Lower lobe of right lung (tissue), 2 donors: ENCODE results near the gene SH3GL2. TPM values are rescaled to one million over a fixed set of nuclear protein-coding genes. Genes with fewer than 3 reads are reported as not detected.

Experiments
- ATAC-seq, 2 donors: fragments of 200-7000 bp; cut with Tn5 transposase; one replicate each; pipeline ENCODE4 v1.9.1; 2020 to 2022; ENCODE audit warnings: mild to moderate bottlenecking in 2 of 2, moderate library complexity in 2 of 2
- DNase-seq: peaks from one replicate; pipeline ENCODE4 v3.0.0-alpha.2; 2020
- H3K27ac ChIP-seq: fragments of 200-600 bp; one replicate; pipeline ENCODE4 v1.8.0; 2022
- H3K27me3 ChIP-seq: fragments of 200-600 bp; one replicate; pipeline ENCODE4 v1.8.0; 2022; ENCODE audit warnings: low read depth
- H3K36me3 ChIP-seq: fragments of 200-600 bp; one replicate; pipeline ENCODE4 v1.8.0; 2022; ENCODE audit warnings: mild to moderate bottlenecking
- H3K4me1 ChIP-seq: fragments of 200-600 bp; one replicate; pipeline ENCODE4 v1.8.0; 2022
- H3K4me3 ChIP-seq: fragments of 200-600 bp; one replicate; pipeline ENCODE4 v1.8.0; 2022; ENCODE audit warnings: mild to moderate bottlenecking
- H3K9me3 ChIP-seq: fragments of 200-600 bp; one replicate; pipeline ENCODE4 v1.8.0; 2022
- CTCF ChIP-seq: fragments of 200-600 bp; IDR thresholded peaks from one replicate; pipeline ENCODE4 v1.8.0; 2022; ENCODE audit warnings: antibody characterized with exemption, mild to moderate bottlenecking
- intact Hi-C: fragments of 100-400 bp; cut with DNase I; formaldehyde crosslinking; loops from one replicate; pipeline ENCODE4 v1.11.0; 2022
- total RNA-seq: library from RNA; stranded (reverse); fragmentation: NEBNext Ultra II Directional; extraction: Animal tissue kit (Norgen Biotek cat#: 25700); gene quantifications from one replicate; pipeline ENCODE4 v1.2.1, GENCODE V29; 2021
- donor health status: DM: no; HTN: yes; CAD: no; lungs with severe emphysema.

Gene SH3GL2
- total RNA-seq, 1 donor from 2014 or later = 1.3 TPM

- Histone ChIP-seq H3K27ac (no peak overlapping the region), H3K27me3 (peaks cover 25% of the 10 kb centered on the region), H3K9me3 (no peaks in the 10 kb centered on the region), H3K4me3 (no peak overlapping the region), H3K36me3 (no peaks in the 10 kb centered on the region), H3K4me1 (no peaks in the 10 kb centered on the region)
- intact Hi-C loops = no loop called here
- TF ChIP-seq CTCF = no peak
- DNase-seq (no peak), ATAC-seq (no peak)
Observed at GRCh38 chr9:17574342-17574741, 4.5 kb upstream of the SH3GL2 start.

- intact Hi-C loops = no loop called here
- Histone ChIP-seq H3K9me3 (no peaks in the 10 kb centered on the region), H3K4me1 (peaks cover 3% of the 10 kb centered on the region), H3K27ac (no peak overlapping the region), H3K36me3 (no peaks in the 10 kb centered on the region), H3K27me3 (peaks cover 50% of the 10 kb centered on the region), H3K4me3 (peak overlapping the region; percentile 55)
- ATAC-seq (peak; percentile 27 to 60), DNase-seq (no peak)
- TF ChIP-seq CTCF = no peak
Observed at GRCh38 chr9:17578577-17578910, 322 bp upstream of the SH3GL2 start.

DNA sequence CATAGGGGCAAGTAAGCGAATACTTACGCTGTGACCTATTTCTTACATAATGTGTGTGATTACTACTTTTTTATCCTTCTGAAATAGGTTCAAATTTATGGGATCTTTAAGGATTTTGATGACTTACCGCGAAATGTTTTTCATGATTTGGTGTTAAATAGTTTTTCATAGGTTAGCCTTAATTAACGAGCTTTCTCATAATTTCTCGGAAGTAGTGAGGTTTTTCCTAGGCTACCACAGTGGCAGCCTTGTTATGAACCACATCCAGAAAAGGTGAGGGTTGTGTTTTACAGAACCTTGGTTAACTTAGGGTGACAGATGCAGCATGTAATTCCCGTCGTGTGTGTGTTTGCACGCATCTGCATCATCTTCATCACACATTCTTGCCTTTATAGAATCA lies 1.3 kb downstream of the SH3GL2 start:
- intact Hi-C loops = no loop called here

GRCh38 chr9:17587113-17587512 lies 8.2 kb downstream of the SH3GL2 start:
- Histone ChIP-seq H3K9me3 (no peaks in the 10 kb centered on the region), H3K4me3 (no peak overlapping the region), H3K36me3 (no peaks in the 10 kb centered on the region), H3K4me1 (no peaks in the 10 kb centered on the region), H3K27me3 (no peaks in the 10 kb centered on the region), H3K27ac (no peak overlapping the region)
- DNase-seq (no peak), ATAC-seq (no peak)
- intact Hi-C loops = no loop called here
- TF ChIP-seq CTCF = no peak

More for the DNA sequence above, 1.3 kb downstream of the SH3GL2 start:
- Histone ChIP-seq H3K9me3 (no peaks in the 10 kb centered on the region), H3K4me3 (no peak overlapping the region), H3K4me1 (peaks cover 3% of the 10 kb centered on the region), H3K27me3 (peaks cover 50% of the 10 kb centered on the region), H3K27ac (no peak overlapping the region), H3K36me3 (no peaks in the 10 kb centered on the region)
- no peak for ATAC-seq
- no peak for DNase-seq
- no peak for TF ChIP-seq CTCF

DNA sequence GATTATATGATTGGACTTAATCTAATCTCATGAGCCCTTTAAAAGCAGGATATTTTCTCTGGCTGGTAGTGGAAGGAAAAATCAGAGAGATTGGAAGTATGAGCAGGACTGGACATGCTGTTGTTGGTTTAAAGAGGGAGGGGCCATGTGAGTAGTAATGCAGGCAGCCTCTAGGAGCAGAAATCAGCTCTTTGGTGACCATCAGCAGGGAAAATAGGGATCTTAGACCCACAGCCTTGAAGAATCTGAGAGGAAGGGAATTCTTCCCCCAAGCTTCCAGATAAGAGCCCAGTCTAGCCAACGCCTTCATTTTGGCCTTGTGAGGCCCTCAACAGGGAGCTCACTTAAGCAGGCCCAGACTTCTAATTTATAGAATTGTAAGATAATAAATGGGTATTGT lies 9.5 kb downstream of the SH3GL2 start:
- H3K9me3 ChIP-seq = no peaks in the 10 kb centered on the region
- no peak for TF ChIP-seq CTCF
- no peaks in the 10 kb centered on the region for H3K4me1 ChIP-seq
- no peak overlapping the region for H3K27ac ChIP-seq
- ATAC-seq (no peak), DNase-seq (no peak)
- H3K4me3 ChIP-seq = no peak overlapping the region
- intact Hi-C loops = no loop called here
- no peaks in the 10 kb centered on the region for H3K36me3 ChIP-seq
- no peaks in the 10 kb centered on the region for H3K27me3 ChIP-seq

DNA sequence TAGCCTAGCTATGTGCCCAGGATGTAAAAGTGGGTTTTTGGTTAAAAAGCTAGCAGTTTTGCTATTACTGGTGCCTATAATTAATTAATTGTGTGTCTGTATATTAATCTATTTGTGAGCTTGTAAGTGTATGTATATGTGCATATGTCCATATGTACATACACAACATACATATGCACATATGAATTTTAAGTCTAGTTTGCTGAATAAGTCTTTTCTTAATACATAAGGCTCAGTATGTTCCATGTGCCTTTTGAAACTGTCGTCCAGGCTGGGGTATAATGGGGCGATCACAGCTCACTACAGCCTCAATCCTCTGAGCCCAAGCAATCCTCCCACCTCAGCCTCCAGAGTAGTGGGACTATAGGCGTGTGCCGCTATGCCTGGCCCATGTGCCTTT lies 10.1 kb downstream of the SH3GL2 start:
- ATAC-seq (no peak), DNase-seq (no peak)
- H3K9me3 ChIP-seq = no peaks in the 10 kb centered on the region
- TF ChIP-seq CTCF = no peak
- no peaks in the 10 kb centered on the region for H3K36me3 ChIP-seq
- no peaks in the 10 kb centered on the region for H3K4me1 ChIP-seq
- H3K4me3 ChIP-seq = no peak overlapping the region
- H3K27ac ChIP-seq = no peak overlapping the region
- intact Hi-C loops = no loop called here
- H3K27me3 ChIP-seq = no peaks in the 10 kb centered on the region
